Activated naive CD8-positive, alpha-beta T cell (primary cell): Measurements from ENCODE around the gene SIAH1.
"Not testable (repeated sequence)": the region's sequence is repeated elsewhere in the genome, so short reads cannot be mapped to it uniquely, and the experiment has no call there.

ENCODE experiments used
- H3K27ac Mint-ChIP-seq: one replicate; pipeline ENCODE4 v1.8.0; 2021; ENCODE audit warnings: mixed read lengths
- H3K27me3 Mint-ChIP-seq: one replicate; pipeline ENCODE4 v1.8.0; 2021; ENCODE audit warnings: mixed read lengths
- H3K36me3 Mint-ChIP-seq: one replicate; pipeline ENCODE4 v1.8.0; 2021; ENCODE audit warnings: mixed read lengths
- H3K4me1 Mint-ChIP-seq: one replicate; pipeline ENCODE4 v1.8.0; 2021; ENCODE audit warnings: low read depth, mixed read lengths
- H3K4me3 Mint-ChIP-seq: one replicate; pipeline ENCODE4 v1.8.0; 2021; ENCODE audit warnings: mild to moderate bottlenecking, mixed read lengths
- H3K9me3 Mint-ChIP-seq: one replicate; pipeline ENCODE4 v1.8.0; 2021; ENCODE audit warnings: low read depth, mixed read lengths

The SIAH1 gene

GRCh38 chr16:48408688-48409087, 23.5 kb upstream of the SIAH1 start:
- H3K27me3 Mint-ChIP-seq = peaks cover 1% of the 10 kb centered on the region
- no peak overlapping the region for H3K27ac Mint-ChIP-seq

GRCh38 chr16:48405907-48406306, 20.7 kb upstream of the SIAH1 start:
- Mint-ChIP-seq H3K9me3 (no peaks in the 10 kb centered on the region), H3K27me3 (peaks cover 1% of the 10 kb centered on the region), H3K4me3 (no peak overlapping the region), H3K4me1 (peaks cover 5% of the 10 kb centered on the region), H3K27ac (no peak overlapping the region), H3K36me3 (no peaks in the 10 kb centered on the region)

More at GRCh38 chr16:48408688-48409087, 23.5 kb upstream of the SIAH1 start:
- H3K9me3 Mint-ChIP-seq = no peaks in the 10 kb centered on the region
- no peak overlapping the region for H3K4me3 Mint-ChIP-seq
- no peaks in the 10 kb centered on the region for H3K36me3 Mint-ChIP-seq
- H3K4me1 Mint-ChIP-seq = no peaks in the 10 kb centered on the region

GRCh38 chr16:48405153-48405552, 19.9 kb upstream of the SIAH1 start:
- no peak overlapping the region for H3K4me3 Mint-ChIP-seq
- no peak overlapping the region for H3K27ac Mint-ChIP-seq
- peaks cover 5% of the 10 kb centered on the region for H3K4me1 Mint-ChIP-seq
- no peaks in the 10 kb centered on the region for H3K36me3 Mint-ChIP-seq
- H3K27me3 Mint-ChIP-seq = peaks cover 1% of the 10 kb centered on the region
- no peaks in the 10 kb centered on the region for H3K9me3 Mint-ChIP-seq

- not testable (repeated sequence) for H3K36me3 Mint-ChIP-seq, H3K4me3 Mint-ChIP-seq, H3K4me1 Mint-ChIP-seq, H3K9me3 Mint-ChIP-seq, H3K27me3 Mint-ChIP-seq, H3K27ac Mint-ChIP-seq
Measured at GRCh38 chr16:48402547-48402946, 17.3 kb upstream of the SIAH1 start.

GRCh38 chr16:48395375-48395774, 10.2 kb upstream of the SIAH1 start:
- H3K4me3 Mint-ChIP-seq = no peak overlapping the region
- H3K4me1 Mint-ChIP-seq = no peaks in the 10 kb centered on the region
- no peaks in the 10 kb centered on the region for H3K9me3 Mint-ChIP-seq
- no peaks in the 10 kb centered on the region for H3K36me3 Mint-ChIP-seq
- H3K27me3 Mint-ChIP-seq = no peaks in the 10 kb centered on the region
- H3K27ac Mint-ChIP-seq = no peak overlapping the region

GRCh38 chr16:48394355-48394703, 9.1 kb upstream of the SIAH1 start:
- Mint-ChIP-seq H3K27ac (no peak overlapping the region), H3K4me3 (no peak overlapping the region), H3K4me1 (no peaks in the 10 kb centered on the region), H3K36me3 (no peaks in the 10 kb centered on the region), H3K27me3 (no peaks in the 10 kb centered on the region), H3K9me3 (no peaks in the 10 kb centered on the region)

GRCh38 chr16:48393485-48394354, 8.5 kb upstream of the SIAH1 start:
- Mint-ChIP-seq H3K9me3 (no peaks in the 10 kb centered on the region), H3K27me3 (no peaks in the 10 kb centered on the region), H3K4me1 (no peaks in the 10 kb centered on the region), H3K27ac (no peak overlapping the region), H3K4me3 (no peak overlapping the region), H3K36me3 (no peaks in the 10 kb centered on the region)

GRCh38 chr16:48392407-48392806, 7.2 kb upstream of the SIAH1 start:
- H3K4me1 Mint-ChIP-seq = no peaks in the 10 kb centered on the region
- no peaks in the 10 kb centered on the region for H3K36me3 Mint-ChIP-seq
- H3K9me3 Mint-ChIP-seq = no peaks in the 10 kb centered on the region
- no peak overlapping the region for H3K27ac Mint-ChIP-seq
- no peaks in the 10 kb centered on the region for H3K27me3 Mint-ChIP-seq
- H3K4me3 Mint-ChIP-seq = no peak overlapping the region

- peak overlapping the region; percentile 25 for H3K4me3 Mint-ChIP-seq
- no peaks in the 10 kb centered on the region for H3K36me3 Mint-ChIP-seq
- no peaks in the 10 kb centered on the region for H3K9me3 Mint-ChIP-seq
- H3K27ac Mint-ChIP-seq = peak overlapping the region; percentile 10
- no peaks in the 10 kb centered on the region for H3K27me3 Mint-ChIP-seq
- H3K4me1 Mint-ChIP-seq = peaks cover 16% of the 10 kb centered on the region
Measured at GRCh38 chr16:48386559-48387312, 1.5 kb upstream of the SIAH1 start.

GRCh38 chr16:48384520-48385252, 527 bp downstream of the SIAH1 start:
- Mint-ChIP-seq H3K9me3 (no peaks in the 10 kb centered on the region), H3K27me3 (no peaks in the 10 kb centered on the region), H3K4me3 (peak overlapping the region; percentile 95), H3K4me1 (peaks cover 31% of the 10 kb centered on the region), H3K27ac (peak overlapping the region; percentile 96), H3K36me3 (no peaks in the 10 kb centered on the region)

GRCh38 chr16:48383877-48384519, 1.2 kb downstream of the SIAH1 start:
- Mint-ChIP-seq H3K4me1 (peaks cover 38% of the 10 kb centered on the region), H3K27ac (peak overlapping the region; percentile 96), H3K9me3 (no peaks in the 10 kb centered on the region), H3K4me3 (peak overlapping the region; percentile 95), H3K36me3 (no peaks in the 10 kb centered on the region), H3K27me3 (no peaks in the 10 kb centered on the region)

GRCh38 chr16:48383009-48383876, 2.0 kb downstream of the SIAH1 start:
- no peaks in the 10 kb centered on the region for H3K27me3 Mint-ChIP-seq
- no peaks in the 10 kb centered on the region for H3K9me3 Mint-ChIP-seq
- peak overlapping the region; percentile 95 for H3K4me3 Mint-ChIP-seq
- H3K36me3 Mint-ChIP-seq = no peaks in the 10 kb centered on the region
- peak overlapping the region; percentile 96 for H3K27ac Mint-ChIP-seq
- peaks cover 46% of the 10 kb centered on the region for H3K4me1 Mint-ChIP-seq

GRCh38 chr16:48382131-48382530, 3.1 kb downstream of the SIAH1 start:
- no peak overlapping the region for H3K4me3 Mint-ChIP-seq
- H3K36me3 Mint-ChIP-seq = no peaks in the 10 kb centered on the region
- no peaks in the 10 kb centered on the region for H3K9me3 Mint-ChIP-seq
- peaks cover 51% of the 10 kb centered on the region for H3K4me1 Mint-ChIP-seq
- no peak overlapping the region for H3K27ac Mint-ChIP-seq
- H3K27me3 Mint-ChIP-seq = no peaks in the 10 kb centered on the region

GRCh38 chr16:48381201-48381600, 4.0 kb downstream of the SIAH1 start:
- Mint-ChIP-seq H3K27me3 (no peaks in the 10 kb centered on the region), H3K4me3 (no peak overlapping the region), H3K4me1 (peaks cover 57% of the 10 kb centered on the region), H3K36me3 (no peaks in the 10 kb centered on the region), H3K9me3 (no peaks in the 10 kb centered on the region), H3K27ac (no peak overlapping the region)
